BJ (cell line): ENCODE measurements around the gene ZDHHC1. TPM values are rescaled to one million over a fixed set of nuclear protein-coding genes. Genes with fewer than 3 reads are reported as not detected.

ENCODE experiments used
- CTCF ChIA-PET: fragments of 350-600 bp; formaldehyde crosslinking; extraction: SDS; loops from one replicate; lab custom pipeline; 2021; ENCODE audit warnings: antibody characterized with exemption, inconsistent platforms; lab: Yijun Ruan, JAX
- POLR2A ChIA-PET: fragments of 300-600 bp; sonication (Branson Sonifier 250); formaldehyde crosslinking; extraction: SDS; loops from one replicate; lab custom pipeline; 2021; ENCODE audit warnings: antibody characterized with exemption; lab: Charles Lee
- DNase-seq: peaks from one replicate; pipeline ENCODE4 v3.0.0-alpha.2; 2011; ENCODE audit warnings: low read depth
- H3K27me3 ChIP-seq: 2 replicates; pipeline ENCODE4 v1.6.0; 2011; ENCODE audit warnings: low read length; ENCODE audit not compliant: control insufficient read depth, insufficient read depth
- H3K36me3 ChIP-seq: 2 replicates; pipeline ENCODE4 v1.5.1; 2011; ENCODE audit warnings: low read length; ENCODE audit not compliant: control insufficient read depth, insufficient read depth
- H3K4me3 ChIP-seq: 2 replicates; pipeline ENCODE4 v1.5.1; 2011; ENCODE audit warnings: low read depth, mild to moderate bottlenecking, control low read depth, low read length
- CTCF ChIP-seq: IDR thresholded peaks from 2 replicates; pipeline ENCODE4 v1.5.1; 2011; ENCODE audit warnings: low read depth, mild to moderate bottlenecking, control low read depth, inconsistent platforms, low read length, moderate library complexity; ENCODE audit not compliant: insufficient read depth
- polyA plus RNA-seq: library from polyadenylated mRNA; depleted of rRNA; stranded (reverse); fragments of >200 nt; gene quantifications from 2 replicates; pipeline ENCODE4 v1.2.3, GENCODE V29; 2011

ZDHHC1 gene
- polyA plus RNA-seq, 1 experiment: 7.4 TPM

GRCh38 chr16:67399749-67400704 is 16.2 kb downstream of the ZDHHC1 start:
- POLR2A ChIA-PET: no interaction called here

GRCh38 chr16:67399218-67399733 is 17.0 kb downstream of the ZDHHC1 start:
- H3K36me3 ChIP-seq: no peaks in the 10 kb centered on the region
- H3K27me3 ChIP-seq: peaks cover 2% of the 10 kb centered on the region
- H3K4me3 ChIP-seq: no peak overlapping the region
- peak; percentile 65 for TF ChIP-seq CTCF
- ChIA-PET POLR2A (no interaction called here), CTCF (interaction anchor here (0.9 to 2.0 kb wide), 4 partner anchors 15 to 66 kb away, joined by 3 to 5 read pairs (median 4); no protein-coding TSS in a partner anchor)
- no peak for DNase-seq

More at GRCh38 chr16:67399749-67400704, 16.2 kb downstream of the ZDHHC1 start:
- no peaks in the 10 kb centered on the region for H3K36me3 ChIP-seq
- H3K27me3 ChIP-seq: no peaks in the 10 kb centered on the region
- no peak for DNase-seq
- H3K4me3 ChIP-seq: no peak overlapping the region
- CTCF ChIA-PET: interaction anchor here (0.7 to 2.0 kb wide), 5 partner anchors 15 to 300 kb away, joined by 3 to 5 read pairs (median 3); no protein-coding TSS in a partner anchor
- no peak for TF ChIP-seq CTCF

- H3K4me3 ChIP-seq: no peak overlapping the region
- no peak for DNase-seq
- POLR2A ChIA-PET: no interaction called here
- peaks cover 6% of the 10 kb centered on the region for H3K27me3 ChIP-seq
- H3K36me3 ChIP-seq: no peaks in the 10 kb centered on the region
- no peak for TF ChIP-seq CTCF
- CTCF ChIA-PET: interaction anchor here (1.5 to 2.0 kb wide), 2 partner anchors 30 to 67 kb away, joined by 3 to 5 read pairs; no protein-coding TSS in a partner anchor
Measured at GRCh38 chr16:67398546-67399217, 17.6 kb downstream of the ZDHHC1 start.

GRCh38 chr16:67397812-67398545 is 18.3 kb downstream of the ZDHHC1 start:
- Histone ChIP-seq H3K27me3 (peaks cover 6% of the 10 kb centered on the region), H3K36me3 (no peaks in the 10 kb centered on the region), H3K4me3 (no peak overlapping the region)
- DNase-seq: no peak
- POLR2A ChIA-PET: no interaction called here
- CTCF ChIA-PET: interaction anchor here (1.7 kb wide), 1 partner anchor 16 kb away, joined by 3 read pairs; no protein-coding TSS in a partner anchor
- no peak for TF ChIP-seq CTCF
